GM12878 (cell line): ENCODE results near the gene YJU2. TPM values are rescaled to one million over a fixed set of nuclear protein-coding genes. Genes with fewer than 3 reads are reported as not detected.

Source experiments
- ATAC-seq: fragments of 200-7000 bp; cut with Tn5 transposase; 3 replicates; pipeline ENCODE4 v1.9.1; 2020; ENCODE audit warnings: mild to moderate bottlenecking, moderate library complexity
- BruUV-seq: library from RNA; stranded (reverse); fragments of 400-500 nt; replicated peaks from 2 replicates; lab custom pipeline; 2021; lab: Mats Ljungman, UMichigan
- CTCF ChIA-PET: fragments of 300-600 bp; sonication (Branson Sonifier 250); formaldehyde crosslinking; extraction: SDS; loops from one replicate; lab custom pipeline; 2021; ENCODE audit warnings: inconsistent platforms; lab: Yijun Ruan, JAX
- POLR2A ChIA-PET: fragments of 350-600 bp; formaldehyde crosslinking; extraction: SDS; loops from one replicate; lab custom pipeline; 2021; ENCODE audit warnings: inconsistent platforms; lab: Charles Lee
- RAD21 ChIA-PET: fragments of 300-600 bp; sonication (Branson Sonifier 250); formaldehyde crosslinking; loops from one replicate; lab custom pipeline; 2023; ENCODE audit warnings: antibody characterized with exemption; ENCODE audit not compliant: unreplicated experiment; lab: Charles Lee
- SMC1A ChIA-PET: fragments of 300-600 bp; sonication (Branson Sonifier 250); formaldehyde crosslinking; loops from one replicate; lab custom pipeline; 2023; ENCODE audit not compliant: unreplicated experiment, uncharacterized antibody; lab: Charles Lee
- DNase-seq: peaks from one replicate; pipeline ENCODE4 v3.0.0-alpha.2; 2011; ENCODE audit warnings: low read depth, low spot score
- FAIRE-seq: peaks from 3 replicates; lab custom pipeline; 2011; peaks lifted over from hg19 to GRCh38; lab: Jason Lieb, UNC
- H2AFZ ChIP-seq: 2 replicates; pipeline ENCODE4 v1.6.0; 2011; ENCODE audit warnings: low read depth, low read length, control low read depth; ENCODE audit not compliant: control insufficient read depth
- H3K27ac ChIP-seq: 2 replicates; pipeline ENCODE4 v1.5.1; 2011; ENCODE audit warnings: control low read depth; ENCODE audit not compliant: control insufficient read depth, insufficient read depth
- H3K27me3 ChIP-seq, 2 experiments: replicated peaks in 1 of 2; 2 replicates each; pipeline versions ENCODE4 v1.6.0 to v1.6.1; 2011; ENCODE audit warnings: low read length in 1 of 2; ENCODE audit not compliant: control insufficient read depth in 2 of 2, insufficient read depth in 2 of 2
- H3K36me3 ChIP-seq, 2 experiments: 2 replicates each; pipeline ENCODE4 v1.5.1; 2011; ENCODE audit warnings: low read length in 1 of 2; ENCODE audit not compliant: control insufficient read depth in 2 of 2, insufficient read depth in 2 of 2
- H3K4me1 ChIP-seq: 2 replicates; pipeline ENCODE4 v1.6.1; 2011; ENCODE audit warnings: mild to moderate bottlenecking, low read length, moderate library complexity, mixed read lengths; ENCODE audit not compliant: control insufficient read depth, insufficient read depth
- H3K4me2 ChIP-seq: 2 replicates; pipeline ENCODE4 v1.6.0; 2011; ENCODE audit warnings: control low read depth; ENCODE audit not compliant: control insufficient read depth, insufficient read depth
- H3K4me3 ChIP-seq: fragments of 200-600 bp; sonication (generic); 2 replicates; pipeline ENCODE4 v1.5.1; 2016
- H3K79me2 ChIP-seq: 2 replicates; pipeline ENCODE4 v1.6.0; 2011; ENCODE audit warnings: low read length; ENCODE audit not compliant: control insufficient read depth, insufficient read depth
- H3K9ac ChIP-seq: 2 replicates; pipeline ENCODE4 v1.8.0; 2011; ENCODE audit warnings: low read length, control low read depth, mixed read lengths; ENCODE audit not compliant: control insufficient read depth, insufficient read depth
- H3K9me3 ChIP-seq: replicated peaks from 3 replicates; pipeline ENCODE4 v1.5.1; 2011; ENCODE audit warnings: mild to moderate bottlenecking, low read length; ENCODE audit not compliant: control insufficient read depth, insufficient read depth
- H4K20me1 ChIP-seq: 2 replicates; pipeline ENCODE4 v1.6.0; 2011; ENCODE audit not compliant: control insufficient read depth, insufficient read depth
- BMI1 ChIP-seq: fragments of 450-650 bp; IDR thresholded peaks from 2 replicates; pipeline ENCODE4 v1.6.1; 2016; ENCODE audit warnings: mild to moderate bottlenecking, moderate library complexity, borderline replicate concordance
- MYC ChIP-seq: IDR thresholded peaks from 2 replicates; pipeline ENCODE4 v1.6.1; 2011; ENCODE audit warnings: mild to moderate bottlenecking, low read length, moderate library complexity, inconsistent platforms; ENCODE audit not compliant: insufficient read depth, insufficient replicate concordance, insufficient read length, severe bottlenecking
- NFYB ChIP-seq: IDR thresholded peaks from 2 replicates; pipeline ENCODE4 v1.6.1; 2011; ENCODE audit warnings: low read depth, mild to moderate bottlenecking, low read length, improper control_type of control experiment, moderate library complexity; ENCODE audit not compliant: insufficient read depth
- NRF1 ChIP-seq: conservative IDR thresholded peaks from 2 replicates; pipeline ENCODE4 v1.6.1; 2011; ENCODE audit warnings: mild to moderate bottlenecking, low read depth, low read length, improper control_type of control experiment
- RCOR1 ChIP-seq: conservative IDR thresholded peaks from 2 replicates; pipeline ENCODE4 v1.6.1; 2012; ENCODE audit warnings: low read depth, low read length, improper control_type of control experiment
- SKIL ChIP-seq: fragments of 450-650 bp; IDR thresholded peaks from 2 replicates; pipeline ENCODE4 v1.6.1; 2017; ENCODE audit warnings: mild to moderate bottlenecking, low read depth, inconsistent platforms; ENCODE audit not compliant: poor library complexity, severe bottlenecking
- ZNF592 ChIP-seq: fragments of 450-650 bp; IDR thresholded peaks from 2 replicates; pipeline ENCODE4 v1.6.1; 2017; ENCODE audit warnings: mild to moderate bottlenecking, moderate library complexity
- WGBS: methylation state at CpG from one replicate; pipeline ENCODE4 v1.1.6; 2016; ENCODE audit warnings: low lambda C conversion rate; ENCODE audit not compliant: insufficient replicate concordance, insufficient coverage; ENCODE audit errors: missing lambda C conversion rate; 5-methylcytosine and 5-hydroxymethylcytosine counted together
- in situ Hi-C: fragments of 300-500 bp; cut with MboI; formaldehyde crosslinking; loops from 9 replicates; pipeline ENCODE4 v1.14.3; 2018; ENCODE audit warnings: mixed read lengths
- intact Hi-C: fragments of 100-400 bp; cut with micrococcal nuclease; formaldehyde crosslinking; loops from one replicate; pipeline ENCODE4 v1.14.2; 2022; ENCODE audit not compliant: unreplicated experiment
- polyA plus RNA-seq, 11 experiments: library from polyadenylated mRNA; depleted of rRNA in 4 of 11; unstranded in 6 of 11; stranded (reverse) in 5 of 11; fragments of >200 nt; fragmentation: Nextera tagmentation in 4 of 11; fragmentation: Illumina TruSeq in 1 of 11; extraction: Ambion mirVana in 4 of 11; extraction: Trizol in 1 of 11; gene quantifications; 1 replicate in 1 of 11; 2 replicates in 10 of 11; pipeline versions ENCODE4 v1.2.1 to v1.2.3, GENCODE V29; 2011 to 2016; ENCODE audit warnings: inconsistent platforms in 2 of 11, missing spikeins in 2 of 11, low read depth in 1 of 11
- total RNA-seq, 4 experiments: library from RNA; depleted of rRNA in 3 of 4; stranded (reverse); fragments of >200 nt in 3 of 4; fragmentation: Illumina TruSeq in 1 of 4; extraction: Trizol in 1 of 4; gene quantifications; 2 replicates each; pipeline versions ENCODE4 v1.2.1 to v1.2.3, GENCODE V29; 2013 to 2021

The YJU2 gene
- total and polyA plus RNA-seq, 10 of the 15 experiments (the other 5 are each of a cell fraction or from before 2014, with no cell fraction given): 0.26 to 40.7 (median 23.8) TPM

GRCh38 chr19:4284176-4284958 is 37.5 kb downstream of the YJU2 start:
- in situ Hi-C loops: no loop called here
- WGBS: 52% methylated on average over 20 of the region's 20 CpGs
- Histone ChIP-seq H3K9me3 (no peaks in the 10 kb centered on the region), H3K4me2 (no peak overlapping the region), H3K4me1 (no peaks in the 10 kb centered on the region), H4K20me1 (no peaks in the 10 kb centered on the region), H3K36me3 (no peaks in the 10 kb centered on the region), H3K4me3 (no peak overlapping the region), H3K9ac (no peak overlapping the region)
- DNase-seq: no peak
- ChIA-PET POLR2A (no interaction called here), RAD21 (no interaction called here), CTCF (interaction anchor here (0.5 to 1.4 kb wide), 3 partner anchors 65 to 285 kb away, joined by 3 to 5 read pairs (median 3); no protein-coding TSS in a partner anchor)
- peak; percentile 84 for ATAC-seq
- TF ChIP-seq NFYB: peak; percentile 78
- no peak for TF ChIP-seq SKIL
- TF ChIP-seq, all 136 proteins: peak for 1
- intact Hi-C loops: no loop called here
- BruUV-seq: no TSS peak
- H2AFZ ChIP-seq: no peak overlapping the region
- H3K27me3 ChIP-seq: no peaks in the 10 kb centered on the region; a peak in 1 of 4 replicates
- no peaks in the 10 kb centered on the region for H3K79me2 ChIP-seq
- H3K27ac ChIP-seq: no peak overlapping the region
- no peak for FAIRE-seq
- SMC1A ChIA-PET: interaction anchor here (0.6 kb wide), 1 partner anchor 116 kb away, joined by 3 read pairs; the partner anchor contains the start of gene SH3GL1

GRCh38 chr19:4284974-4285373 is 38.1 kb downstream of the YJU2 start:
- CTCF ChIA-PET: no interaction called here
- WGBS: 26% methylated on average over 6 of the region's 6 CpGs
- no TSS peak for BruUV-seq
- intact Hi-C loops: no loop called here
- Histone ChIP-seq H3K27me3 (no peaks in the 10 kb centered on the region; a peak in 1 of 4 replicates), H3K36me3 (no peaks in the 10 kb centered on the region), H3K79me2 (no peaks in the 10 kb centered on the region), H3K9me3 (no peaks in the 10 kb centered on the region), H3K9ac (no peak overlapping the region), H3K27ac (no peak overlapping the region), H4K20me1 (no peaks in the 10 kb centered on the region), H3K4me1 (no peaks in the 10 kb centered on the region), H3K4me3 (no peak overlapping the region), H2AFZ (no peak overlapping the region), H3K4me2 (no peak overlapping the region)
- RAD21 ChIA-PET: no interaction called here
- in situ Hi-C loops: no loop called here
- POLR2A ChIA-PET: no interaction called here
- FAIRE-seq: no peak
- no peak for ATAC-seq
- no peak for DNase-seq
- SMC1A ChIA-PET: no interaction called here
- TF ChIP-seq BMI1 (no peak), ZNF592 (no peak), NRF1 (no peak), RCOR1 (no peak), NFYB (no peak), MYC (no peak)
